ENCODE measurements around the gene ZNF789.
"Not testable (repeated sequence)": the region's sequence is repeated elsewhere in the genome, so short reads cannot be mapped to it uniquely, and the experiment has no call there.

ZNF789 gene

DNA sequence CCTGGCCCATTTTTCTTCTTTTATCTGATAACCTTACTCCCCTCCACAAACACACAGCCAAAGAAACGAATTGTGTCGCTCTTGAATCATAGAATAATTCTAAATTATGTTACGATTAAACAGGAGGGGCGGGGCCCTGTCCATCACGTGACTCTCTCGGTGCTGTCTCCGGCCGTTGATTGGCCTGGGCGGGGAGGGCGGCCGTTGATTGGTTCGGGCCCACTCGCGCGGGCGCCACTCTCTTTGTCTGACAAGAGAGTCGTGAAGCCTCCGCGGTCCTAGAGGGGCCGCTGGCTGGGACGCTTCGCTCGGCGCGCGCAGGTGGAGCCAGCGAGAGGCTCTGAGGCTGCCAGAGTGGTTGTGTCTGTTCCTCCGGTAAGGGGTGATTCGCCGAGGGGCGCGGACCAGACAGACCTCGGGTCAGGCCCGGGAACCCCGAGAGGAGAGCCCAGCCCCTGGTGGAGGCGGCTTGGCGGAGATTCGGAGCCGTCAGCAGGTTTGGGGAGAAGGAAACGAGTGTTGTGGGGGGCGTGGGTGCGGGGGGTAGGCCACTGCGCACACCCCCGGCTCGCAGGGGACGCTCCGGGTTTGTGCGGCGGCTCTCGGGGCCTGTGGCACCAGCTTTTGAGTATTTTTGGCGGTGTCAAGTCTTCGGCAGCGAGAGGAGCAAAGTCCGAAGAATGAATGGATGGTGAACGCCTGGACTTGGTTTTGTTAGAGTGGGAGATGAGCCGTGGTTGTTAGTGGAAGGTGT lies at the start of gene ZNF789:
TSS of gene ZNF789 (plus strand) at position 330 of the 754 bp plus-strand sequence. CDS start 3,567 bp downstream, outside the sequence.
- peak; percentile 99 for DNase-seq (ENCODE audit: low spot score)
- TF ChIP-seq, protein P1, sequence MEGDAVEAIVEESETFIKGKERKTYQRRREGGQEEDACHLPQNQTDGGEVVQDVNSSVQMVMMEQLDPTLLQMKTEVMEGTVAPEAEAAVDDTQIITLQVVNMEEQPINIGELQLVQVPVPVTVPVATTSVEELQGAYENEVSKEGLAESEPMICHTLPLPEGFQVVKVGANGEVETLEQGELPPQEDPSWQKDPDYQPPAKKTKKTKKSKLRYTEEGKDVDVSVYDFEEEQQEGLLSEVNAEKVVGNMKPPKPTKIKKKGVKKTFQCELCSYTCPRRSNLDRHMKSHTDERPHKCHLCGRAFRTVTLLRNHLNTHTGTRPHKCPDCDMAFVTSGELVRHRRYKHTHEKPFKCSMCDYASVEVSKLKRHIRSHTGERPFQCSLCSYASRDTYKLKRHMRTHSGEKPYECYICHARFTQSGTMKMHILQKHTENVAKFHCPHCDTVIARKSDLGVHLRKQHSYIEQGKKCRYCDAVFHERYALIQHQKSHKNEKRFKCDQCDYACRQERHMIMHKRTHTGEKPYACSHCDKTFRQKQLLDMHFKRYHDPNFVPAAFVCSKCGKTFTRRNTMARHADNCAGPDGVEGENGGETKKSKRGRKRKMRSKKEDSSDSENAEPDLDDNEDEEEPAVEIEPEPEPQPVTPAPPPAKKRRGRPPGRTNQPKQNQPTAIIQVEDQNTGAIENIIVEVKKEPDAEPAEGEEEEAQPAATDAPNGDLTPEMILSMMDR (IDR thresholded peaks at IDR 0.05; ENCODE audit: extremely low read depth, insufficient read depth, missing control alignments) = no peak
- in situ Hi-C loops (cut with MboI; ENCODE audit: low pct_unique_long_range_greater_than_20kb, low sequenced_read_pairs, unreplicated experiment) = no loop called here

- in situ Hi-C loops (cut with MboI; ENCODE audit: low pct_unique_long_range_greater_than_20kb, low sequenced_read_pairs, unreplicated experiment) = no loop called here
- TF ChIP-seq, protein P1 (IDR thresholded peaks at IDR 0.05; ENCODE audit: extremely low read depth, insufficient read depth, missing control alignments) = no peak
- DNase-seq (ENCODE audit: low spot score) = no peak
Observed at GRCh38 chr7:99424932-99425730, 47.6 kb upstream of the ZNF789 start.

- in situ Hi-C loops (cut with MboI; ENCODE audit: low pct_unique_long_range_greater_than_20kb, low sequenced_read_pairs, unreplicated experiment) = no loop called here
- TF ChIP-seq, protein P1 (IDR thresholded peaks at IDR 0.05; ENCODE audit: extremely low read depth, insufficient read depth, missing control alignments) = no peak
- DNase-seq (ENCODE audit: low spot score) = no peak
Observed at GRCh38 chr7:99428972-99429566, 43.6 kb upstream of the ZNF789 start.

DNA sequence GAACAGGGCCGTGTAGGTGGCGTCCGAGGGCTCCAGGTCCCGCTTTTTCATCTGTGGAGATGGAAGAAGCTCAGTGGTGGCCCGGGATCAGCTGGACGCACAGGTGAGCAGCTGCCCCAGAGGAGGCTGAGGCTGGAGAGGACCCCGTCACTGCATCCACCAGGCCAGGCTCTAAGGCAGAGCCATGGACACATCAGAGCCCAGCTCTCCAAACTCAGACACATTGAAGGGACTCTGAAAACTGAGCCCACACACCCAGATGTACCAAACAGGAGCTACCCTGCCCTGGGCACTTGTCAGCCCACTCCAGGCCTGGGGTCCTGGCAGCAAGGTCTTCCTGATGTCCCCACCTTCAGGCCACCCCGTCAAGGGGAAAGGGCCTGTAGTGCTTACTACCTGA lies 42.9 kb upstream of the ZNF789 start:
- no peak for DNase-seq (ENCODE audit: low spot score)
- in situ Hi-C loops (cut with MboI; ENCODE audit: low pct_unique_long_range_greater_than_20kb, low sequenced_read_pairs, unreplicated experiment) = no loop called here

GRCh38 chr7:99431756-99432540 lies 40.7 kb upstream of the ZNF789 start:
- DNase-seq (ENCODE audit: low spot score); in situ Hi-C loops (cut with MboI; ENCODE audit: low pct_unique_long_range_greater_than_20kb, low sequenced_read_pairs, unreplicated experiment): not testable (repeated sequence)

More for the DNA sequence above, 42.9 kb upstream of the ZNF789 start:
- TF ChIP-seq, protein P1 (IDR thresholded peaks at IDR 0.05; ENCODE audit: extremely low read depth, insufficient read depth, missing control alignments) = no peak

- DNase-seq (ENCODE audit: low spot score) = no peak
- in situ Hi-C loops (cut with MboI; ENCODE audit: low pct_unique_long_range_greater_than_20kb, low sequenced_read_pairs, unreplicated experiment) = no loop called here
- TF ChIP-seq, protein P1 (IDR thresholded peaks at IDR 0.05; ENCODE audit: extremely low read depth, insufficient read depth, missing control alignments) = no peak
Observed at GRCh38 chr7:99433158-99433557, 39.5 kb upstream of the ZNF789 start.

All from GM13977 (cell line).